Upper lobe of right lung (tissue), 1 donor: ENCODE results near the gene DRC7. TPM values are rescaled to one million over a fixed set of nuclear protein-coding genes. Genes with fewer than 3 reads are reported as not detected.

Experiments used
- ATAC-seq: fragments of 200-7000 bp; cut with Tn5 transposase; one replicate; pipeline ENCODE4 v1.9.1; 2020; ENCODE audit warnings: mild to moderate bottlenecking, moderate library complexity
- DNase-seq: peaks from one replicate; pipeline ENCODE4 v3.0.0-alpha.2; 2020
- H3K27ac ChIP-seq: fragments of 200-600 bp; one replicate; pipeline ENCODE4 v1.8.0; 2022
- H3K27me3 ChIP-seq: fragments of 200-600 bp; one replicate; pipeline ENCODE4 v1.8.0; 2022; ENCODE audit warnings: mild to moderate bottlenecking
- H3K36me3 ChIP-seq: fragments of 200-600 bp; one replicate; pipeline ENCODE4 v1.8.0; 2022
- H3K4me1 ChIP-seq: fragments of 200-600 bp; one replicate; pipeline ENCODE4 v1.8.0; 2022
- H3K4me3 ChIP-seq: fragments of 200-600 bp; one replicate; pipeline ENCODE4 v1.8.0; 2022; ENCODE audit warnings: mild to moderate bottlenecking
- H3K9me3 ChIP-seq: fragments of 200-600 bp; one replicate; pipeline ENCODE4 v1.8.0; 2022
- intact Hi-C: fragments of 100-400 bp; cut with DNase I; formaldehyde crosslinking; loops from one replicate; pipeline ENCODE4 v1.11.0; 2022
- total RNA-seq: library from RNA; stranded (reverse); fragmentation: NEBNext Ultra II Directional; extraction: Animal tissue kit (Norgen Biotek cat#: 25700); gene quantifications from one replicate; pipeline ENCODE4 v1.2.1, GENCODE V29; 2021
- TF ChIP-seq, protein P1 (sequence below): fragments of 200-600 bp; IDR thresholded peaks from one replicate; pipeline ENCODE4 v1.8.0; 2022; ENCODE audit warnings: antibody characterized with exemption
- donor health status: DM: no; HTN: yes; CAD: no; lungs with severe emphysema.

The DRC7 gene
- total RNA-seq, 1 donor from 2014 or later, result not detected

DNA sequence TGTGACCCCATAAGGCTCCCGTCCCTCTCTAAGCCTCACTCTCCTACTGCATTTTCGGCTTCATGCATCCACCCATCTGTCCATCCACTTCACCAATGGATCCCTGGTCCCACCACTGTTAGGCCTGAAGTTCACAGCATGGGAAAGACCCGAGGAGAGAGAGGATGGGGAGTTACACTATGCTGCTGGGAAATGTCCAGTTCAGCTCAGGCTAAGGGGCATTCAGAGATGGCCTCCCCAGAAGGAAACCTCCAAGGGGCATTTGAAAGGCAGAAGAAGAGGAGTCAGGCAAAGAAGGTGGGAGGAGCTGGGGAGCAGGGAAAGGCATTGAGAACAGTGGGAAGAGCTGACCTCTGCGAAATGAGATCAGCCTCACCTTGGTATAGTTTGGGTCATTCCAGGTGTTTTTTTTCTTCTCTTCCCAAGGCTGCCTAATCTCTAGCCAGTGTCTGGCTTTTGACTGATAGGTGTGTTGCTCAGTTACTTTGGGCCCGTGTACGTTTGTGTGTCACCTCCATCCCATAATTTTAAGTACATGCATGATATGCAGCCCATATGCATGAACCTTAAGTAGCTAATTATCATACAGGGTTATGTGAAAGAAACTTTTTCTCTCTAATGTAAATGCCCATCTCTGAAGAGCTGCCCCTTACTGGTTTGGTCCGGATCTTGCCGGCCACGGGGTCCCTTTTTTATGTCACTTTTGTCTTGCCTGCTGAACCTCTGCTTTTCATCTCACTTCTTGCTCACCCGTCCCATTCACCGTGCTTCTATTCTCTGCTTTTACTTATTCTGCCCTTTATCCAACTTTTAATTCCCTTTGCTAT, 11.6 kb upstream of the DRC7 start:
- Histone ChIP-seq H3K9me3 (no peaks in the 10 kb centered on the region), H3K27ac (no peak overlapping the region), H3K4me1 (no peaks in the 10 kb centered on the region), H3K27me3 (no peaks in the 10 kb centered on the region), H3K4me3 (no peak overlapping the region), H3K36me3 (no peaks in the 10 kb centered on the region)
- DNase-seq, result no peak
- intact Hi-C loops, result no loop called here
- ATAC-seq, result no peak
- TF ChIP-seq, protein P1, sequence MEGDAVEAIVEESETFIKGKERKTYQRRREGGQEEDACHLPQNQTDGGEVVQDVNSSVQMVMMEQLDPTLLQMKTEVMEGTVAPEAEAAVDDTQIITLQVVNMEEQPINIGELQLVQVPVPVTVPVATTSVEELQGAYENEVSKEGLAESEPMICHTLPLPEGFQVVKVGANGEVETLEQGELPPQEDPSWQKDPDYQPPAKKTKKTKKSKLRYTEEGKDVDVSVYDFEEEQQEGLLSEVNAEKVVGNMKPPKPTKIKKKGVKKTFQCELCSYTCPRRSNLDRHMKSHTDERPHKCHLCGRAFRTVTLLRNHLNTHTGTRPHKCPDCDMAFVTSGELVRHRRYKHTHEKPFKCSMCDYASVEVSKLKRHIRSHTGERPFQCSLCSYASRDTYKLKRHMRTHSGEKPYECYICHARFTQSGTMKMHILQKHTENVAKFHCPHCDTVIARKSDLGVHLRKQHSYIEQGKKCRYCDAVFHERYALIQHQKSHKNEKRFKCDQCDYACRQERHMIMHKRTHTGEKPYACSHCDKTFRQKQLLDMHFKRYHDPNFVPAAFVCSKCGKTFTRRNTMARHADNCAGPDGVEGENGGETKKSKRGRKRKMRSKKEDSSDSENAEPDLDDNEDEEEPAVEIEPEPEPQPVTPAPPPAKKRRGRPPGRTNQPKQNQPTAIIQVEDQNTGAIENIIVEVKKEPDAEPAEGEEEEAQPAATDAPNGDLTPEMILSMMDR, result no peak

DNA sequence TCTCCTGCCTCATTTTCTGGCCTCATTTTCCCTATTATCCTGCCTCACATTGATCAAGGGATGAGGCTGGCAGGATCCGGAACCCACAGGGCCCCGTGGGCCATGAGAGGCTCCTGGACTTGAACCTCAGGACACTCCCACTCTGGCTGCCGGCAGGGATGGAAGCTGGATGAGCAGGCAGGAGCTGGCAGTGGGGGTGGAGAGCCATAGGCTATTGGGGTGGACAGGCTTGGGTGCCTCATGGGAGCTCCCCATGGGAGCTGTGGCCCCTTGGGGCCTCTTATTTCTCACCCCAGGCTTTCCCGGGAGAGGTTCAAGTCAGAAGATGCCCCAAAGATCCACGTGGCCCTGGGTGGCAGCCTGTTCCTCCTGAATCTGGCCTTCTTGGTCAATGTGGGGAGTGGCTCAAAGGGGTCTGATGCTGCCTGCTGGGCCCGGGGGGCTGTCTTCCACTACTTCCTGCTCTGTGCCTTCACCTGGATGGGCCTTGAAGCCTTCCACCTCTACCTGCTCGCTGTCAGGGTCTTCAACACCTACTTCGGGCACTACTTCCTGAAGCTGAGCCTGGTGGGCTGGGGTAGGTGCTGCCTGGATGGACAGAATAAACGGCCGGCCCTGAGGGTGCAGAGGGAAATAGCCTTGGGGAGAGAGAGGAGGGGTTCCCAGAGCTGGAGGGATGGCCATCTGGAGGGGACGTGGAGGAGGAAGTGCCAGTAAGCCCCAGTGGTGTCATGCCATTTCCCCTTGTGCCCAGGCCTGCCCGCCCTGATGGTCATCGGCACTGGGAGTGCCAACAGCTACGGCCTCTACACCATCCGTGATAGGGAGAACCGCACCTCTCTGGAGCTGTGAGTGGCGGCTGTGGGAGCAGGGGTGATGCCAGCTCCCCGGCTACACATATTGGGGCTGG, 10.7 kb upstream of the DRC7 start:
- TF ChIP-seq, protein P1, result no peak
- Histone ChIP-seq H3K4me3 (no peak overlapping the region), H3K9me3 (no peaks in the 10 kb centered on the region), H3K27me3 (no peaks in the 10 kb centered on the region), H3K36me3 (no peaks in the 10 kb centered on the region), H3K4me1 (no peaks in the 10 kb centered on the region), H3K27ac (no peak overlapping the region)
- no peak for DNase-seq
- intact Hi-C loops, result no loop called here
- no peak for ATAC-seq

DNA sequence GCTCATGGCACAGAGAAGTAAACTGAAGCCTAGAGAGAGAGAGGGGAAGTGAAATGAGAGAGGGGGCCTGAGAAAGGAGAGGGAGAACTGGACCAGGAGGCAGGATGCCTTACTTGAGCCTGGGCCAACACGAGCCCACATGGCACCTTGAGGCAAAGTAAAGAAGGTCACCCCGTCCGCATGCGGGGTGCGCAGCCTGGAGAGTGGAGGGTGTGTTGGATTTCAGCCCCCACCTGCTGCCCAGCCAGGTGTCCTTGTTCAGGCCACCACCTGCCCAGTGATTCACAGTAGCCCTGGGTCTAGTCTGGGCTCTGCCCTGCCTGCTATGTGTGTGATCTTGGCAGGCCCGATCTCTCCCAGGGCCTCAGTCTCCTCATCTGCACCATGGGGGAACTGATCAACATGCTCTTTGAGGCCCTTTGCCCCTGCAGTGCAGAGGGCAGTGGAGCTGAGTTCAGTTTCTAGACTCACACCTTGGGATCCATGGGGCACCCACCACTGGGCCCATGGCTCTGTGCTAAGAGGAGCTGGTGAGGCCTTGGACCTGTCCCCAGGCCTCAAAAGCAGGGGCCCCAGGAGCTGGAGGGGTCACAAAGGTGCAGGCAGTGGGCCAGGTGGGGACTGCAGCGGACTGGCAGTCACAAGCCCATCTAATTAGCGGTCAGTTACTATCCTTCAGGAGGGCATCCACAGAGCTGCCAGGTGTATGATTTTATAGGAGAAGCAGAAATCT, 9.8 kb upstream of the DRC7 start:
- Histone ChIP-seq H3K27me3 (no peaks in the 10 kb centered on the region), H3K36me3 (no peaks in the 10 kb centered on the region), H3K27ac (no peak overlapping the region), H3K4me3 (no peak overlapping the region), H3K4me1 (no peaks in the 10 kb centered on the region), H3K9me3 (no peaks in the 10 kb centered on the region)
- intact Hi-C loops, result no loop called here
- no peak for DNase-seq
- TF ChIP-seq, protein P1, result no peak
- ATAC-seq, result no peak

DNA sequence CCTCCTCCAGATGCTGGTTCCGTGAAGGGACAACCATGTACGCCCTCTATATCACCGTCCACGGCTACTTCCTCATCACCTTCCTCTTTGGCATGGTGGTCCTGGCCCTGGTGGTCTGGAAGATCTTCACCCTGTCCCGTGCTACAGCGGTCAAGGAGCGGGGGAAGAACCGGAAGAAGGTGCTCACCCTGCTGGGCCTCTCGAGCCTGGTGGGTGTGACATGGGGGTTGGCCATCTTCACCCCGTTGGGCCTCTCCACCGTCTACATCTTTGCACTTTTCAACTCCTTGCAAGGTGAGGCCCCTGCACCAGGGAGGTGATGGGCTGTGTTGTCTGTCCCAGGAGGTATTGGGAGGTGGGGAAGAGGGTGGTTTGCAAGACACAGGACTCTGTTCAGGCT, 9.0 kb upstream of the DRC7 start:
- TF ChIP-seq, protein P1, result no peak
- intact Hi-C loops, result no loop called here
- DNase-seq (no peak), ATAC-seq (no peak)
- Histone ChIP-seq H3K27me3 (no peaks in the 10 kb centered on the region), H3K4me3 (no peak overlapping the region), H3K4me1 (no peaks in the 10 kb centered on the region), H3K9me3 (no peaks in the 10 kb centered on the region), H3K36me3 (no peaks in the 10 kb centered on the region), H3K27ac (no peak overlapping the region)

DNA sequence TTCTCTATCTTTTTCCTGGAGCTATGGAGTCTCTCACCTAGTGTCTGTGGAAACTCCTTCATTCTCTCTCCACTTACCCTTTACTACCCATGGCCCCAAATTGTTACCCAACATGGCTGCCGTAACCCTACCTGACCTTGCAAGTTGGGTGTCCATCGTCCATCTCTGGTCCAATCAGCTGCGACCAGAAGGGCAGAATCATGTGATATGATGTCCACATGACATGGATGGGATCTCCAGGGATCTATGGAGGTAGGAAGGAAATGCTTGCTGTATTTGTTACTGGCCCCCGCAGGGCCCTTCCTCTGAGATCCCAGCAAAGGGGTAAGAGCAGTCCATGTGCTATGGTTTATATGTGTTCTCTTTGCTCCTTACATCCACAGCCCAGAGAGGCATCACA, 8.0 kb upstream of the DRC7 start:
- H3K27ac ChIP-seq, result no peak overlapping the region
- ATAC-seq, result no peak

More for the DNA sequence above, 8.0 kb upstream of the DRC7 start:
- intact Hi-C loops, result no loop called here
- Histone ChIP-seq H3K4me1 (no peaks in the 10 kb centered on the region), H3K27me3 (no peaks in the 10 kb centered on the region), H3K4me3 (no peak overlapping the region), H3K36me3 (no peaks in the 10 kb centered on the region), H3K9me3 (no peaks in the 10 kb centered on the region)
- no peak for DNase-seq
- TF ChIP-seq, protein P1, result no peak
